GM12878 (cell line): ENCODE data around the gene INTS6. TPM values are rescaled to one million over a fixed set of nuclear protein-coding genes. Genes with fewer than 3 reads are reported as not detected.

ENCODE experiments used
- ATAC-seq: fragments of 200-7000 bp; cut with Tn5 transposase; 3 replicates; pipeline ENCODE4 v1.9.1; 2020; ENCODE audit warnings: mild to moderate bottlenecking, moderate library complexity
- BruUV-seq: library from RNA; stranded (reverse); fragments of 400-500 nt; replicated peaks from 2 replicates; lab custom pipeline; 2021; lab: Mats Ljungman, UMichigan
- CTCF ChIA-PET: fragments of 300-600 bp; sonication (Branson Sonifier 250); formaldehyde crosslinking; extraction: SDS; loops from one replicate; lab custom pipeline; 2021; ENCODE audit warnings: inconsistent platforms; lab: Yijun Ruan, JAX
- POLR2A ChIA-PET: fragments of 350-600 bp; formaldehyde crosslinking; extraction: SDS; loops from one replicate; lab custom pipeline; 2021; ENCODE audit warnings: inconsistent platforms; lab: Charles Lee
- RAD21 ChIA-PET: fragments of 300-600 bp; sonication (Branson Sonifier 250); formaldehyde crosslinking; loops from one replicate; lab custom pipeline; 2023; ENCODE audit warnings: antibody characterized with exemption; ENCODE audit not compliant: unreplicated experiment; lab: Charles Lee
- SMC1A ChIA-PET: fragments of 300-600 bp; sonication (Branson Sonifier 250); formaldehyde crosslinking; loops from one replicate; lab custom pipeline; 2023; ENCODE audit not compliant: unreplicated experiment, uncharacterized antibody; lab: Charles Lee
- DNase-seq: peaks from one replicate; pipeline ENCODE4 v3.0.0-alpha.2; 2011; ENCODE audit warnings: low read depth, low spot score
- FAIRE-seq: peaks from 3 replicates; lab custom pipeline; 2011; peaks lifted over from hg19 to GRCh38; lab: Jason Lieb, UNC
- H2AFZ ChIP-seq: 2 replicates; pipeline ENCODE4 v1.6.0; 2011; ENCODE audit warnings: low read depth, low read length, control low read depth; ENCODE audit not compliant: control insufficient read depth
- H3K27ac ChIP-seq: 2 replicates; pipeline ENCODE4 v1.5.1; 2011; ENCODE audit warnings: control low read depth; ENCODE audit not compliant: control insufficient read depth, insufficient read depth
- H3K27me3 ChIP-seq, 2 experiments: replicated peaks in 1 of 2; 2 replicates each; pipeline versions ENCODE4 v1.6.0 to v1.6.1; 2011; ENCODE audit warnings: low read length in 1 of 2; ENCODE audit not compliant: control insufficient read depth in 2 of 2, insufficient read depth in 2 of 2
- H3K36me3 ChIP-seq, 2 experiments: 2 replicates each; pipeline ENCODE4 v1.5.1; 2011; ENCODE audit warnings: low read length in 1 of 2; ENCODE audit not compliant: control insufficient read depth in 2 of 2, insufficient read depth in 2 of 2
- H3K4me1 ChIP-seq: 2 replicates; pipeline ENCODE4 v1.6.1; 2011; ENCODE audit warnings: mild to moderate bottlenecking, low read length, moderate library complexity, mixed read lengths; ENCODE audit not compliant: control insufficient read depth, insufficient read depth
- H3K4me2 ChIP-seq: 2 replicates; pipeline ENCODE4 v1.6.0; 2011; ENCODE audit warnings: control low read depth; ENCODE audit not compliant: control insufficient read depth, insufficient read depth
- H3K4me3 ChIP-seq: fragments of 200-600 bp; sonication (generic); 2 replicates; pipeline ENCODE4 v1.5.1; 2016
- H3K79me2 ChIP-seq: 2 replicates; pipeline ENCODE4 v1.6.0; 2011; ENCODE audit warnings: low read length; ENCODE audit not compliant: control insufficient read depth, insufficient read depth
- H3K9ac ChIP-seq: 2 replicates; pipeline ENCODE4 v1.8.0; 2011; ENCODE audit warnings: low read length, control low read depth, mixed read lengths; ENCODE audit not compliant: control insufficient read depth, insufficient read depth
- H3K9me3 ChIP-seq: replicated peaks from 3 replicates; pipeline ENCODE4 v1.5.1; 2011; ENCODE audit warnings: mild to moderate bottlenecking, low read length; ENCODE audit not compliant: control insufficient read depth, insufficient read depth
- H4K20me1 ChIP-seq: 2 replicates; pipeline ENCODE4 v1.6.0; 2011; ENCODE audit not compliant: control insufficient read depth, insufficient read depth
- EGR1 ChIP-seq, 2 experiments: IDR thresholded peaks; 1 replicate in 1 of 2; 2 replicates in 1 of 2; pipeline ENCODE4 v1.6.1; 2011 to 2012; ENCODE audit warnings: low read depth in 2 of 2, low read length in 2 of 2, borderline replicate concordance in 1 of 2, mild to moderate bottlenecking in 1 of 2, moderate library complexity in 1 of 2
- GABPA ChIP-seq: IDR thresholded peaks from 2 replicates; pipeline ENCODE4 v1.6.1; 2014; ENCODE audit warnings: antibody characterized with exemption, low read depth, mild to moderate bottlenecking, inconsistent platforms
- HDGF ChIP-seq: fragments of 450-650 bp; IDR thresholded peaks from 2 replicates; pipeline ENCODE4 v1.6.1; 2016; ENCODE audit warnings: antibody characterized with exemption
- KDM1A ChIP-seq: fragments of 200-600 bp; sonication (generic); IDR thresholded peaks from 2 replicates; pipeline ENCODE4 v1.6.1; 2016; ENCODE audit warnings: borderline replicate concordance
- MTA3 ChIP-seq: IDR thresholded peaks from 2 replicates; pipeline ENCODE4 v1.6.1; 2012; ENCODE audit warnings: low read length, inconsistent platforms, borderline replicate concordance
- NFYB ChIP-seq: IDR thresholded peaks from 2 replicates; pipeline ENCODE4 v1.6.1; 2011; ENCODE audit warnings: low read depth, mild to moderate bottlenecking, low read length, improper control_type of control experiment, moderate library complexity; ENCODE audit not compliant: insufficient read depth
- NR2F1 ChIP-seq: fragments of 450-650 bp; conservative IDR thresholded peaks from 2 replicates; pipeline ENCODE4 v1.6.1; 2017; ENCODE audit warnings: mild to moderate bottlenecking
- SMARCA5 ChIP-seq: fragments of 450-650 bp; IDR thresholded peaks from 2 replicates; pipeline ENCODE4 v1.6.1; 2017; ENCODE audit warnings: mild to moderate bottlenecking
- TCF3 ChIP-seq: IDR thresholded peaks from 2 replicates; pipeline ENCODE4 v1.6.1; 2012; ENCODE audit warnings: low read depth, mild to moderate bottlenecking, low read length, borderline replicate concordance; ENCODE audit not compliant: insufficient read depth
- WRNIP1 ChIP-seq: IDR thresholded peaks from 2 replicates; pipeline ENCODE4 v1.6.1; 2011; ENCODE audit warnings: low read depth, low read length, improper control_type of control experiment, borderline replicate concordance
- ZNF274 ChIP-seq: IDR thresholded peaks from one replicate; pipeline ENCODE4 v1.8.0; 2011; ENCODE audit not compliant: insufficient read length, insufficient read depth
- ZNF622 ChIP-seq: fragments of 450-650 bp; IDR thresholded peaks from 2 replicates; pipeline ENCODE4 v1.6.1; 2017; ENCODE audit warnings: mild to moderate bottlenecking, inconsistent platforms
- WGBS: methylation state at CpG from one replicate; pipeline ENCODE4 v1.1.6; 2016; ENCODE audit warnings: low lambda C conversion rate; ENCODE audit not compliant: insufficient replicate concordance, insufficient coverage; ENCODE audit errors: missing lambda C conversion rate; 5-methylcytosine and 5-hydroxymethylcytosine counted together
- in situ Hi-C: fragments of 300-500 bp; cut with MboI; formaldehyde crosslinking; loops from 9 replicates; pipeline ENCODE4 v1.14.3; 2018; ENCODE audit warnings: mixed read lengths
- intact Hi-C: fragments of 100-400 bp; cut with micrococcal nuclease; formaldehyde crosslinking; loops from one replicate; pipeline ENCODE4 v1.14.2; 2022; ENCODE audit not compliant: unreplicated experiment
- polyA plus RNA-seq, 11 experiments: library from polyadenylated mRNA; depleted of rRNA in 4 of 11; unstranded in 6 of 11; stranded (reverse) in 5 of 11; fragments of >200 nt; fragmentation: Nextera tagmentation in 4 of 11; fragmentation: Illumina TruSeq in 1 of 11; extraction: Ambion mirVana in 4 of 11; extraction: Trizol in 1 of 11; gene quantifications; 1 replicate in 1 of 11; 2 replicates in 10 of 11; pipeline versions ENCODE4 v1.2.1 to v1.2.3, GENCODE V29; 2011 to 2016; ENCODE audit warnings: inconsistent platforms in 2 of 11, missing spikeins in 2 of 11, low read depth in 1 of 11
- total RNA-seq, 4 experiments: library from RNA; depleted of rRNA in 3 of 4; stranded (reverse); fragments of >200 nt in 3 of 4; fragmentation: Illumina TruSeq in 1 of 4; extraction: Trizol in 1 of 4; gene quantifications; 2 replicates each; pipeline versions ENCODE4 v1.2.1 to v1.2.3, GENCODE V29; 2013 to 2021
- TF ChIP-seq, protein P1 (sequence below): fragments of 450-650 bp; conservative IDR thresholded peaks from 2 replicates; pipeline ENCODE4 v1.6.1; 2017; ENCODE audit warnings: mild to moderate bottlenecking, moderate library complexity
- TF ChIP-seq, protein P2 (sequence below): fragments of 450-650 bp; IDR thresholded peaks from 2 replicates; pipeline ENCODE4 v1.6.1; 2017; ENCODE audit warnings: antibody characterized with exemption, mild to moderate bottlenecking, moderate library complexity
- TF ChIP-seq, protein P3 (sequence below): fragments of 450-650 bp; IDR thresholded peaks from 2 replicates; pipeline ENCODE4 v1.6.1; 2017; ENCODE audit warnings: borderline replicate concordance
- TF ChIP-seq, protein P4 (sequence below): fragments of 150-350 bp; IDR thresholded peaks from 2 replicates; pipeline ENCODE4 v1.6.1; 2014; ENCODE audit warnings: mild to moderate bottlenecking, low read depth, low read length

The INTS6 gene
- total and polyA plus RNA-seq, 10 of the 15 experiments (the other 5 are each of a cell fraction or from before 2014, with no cell fraction given), result 7.2 to 57.7 (median 30.9) TPM

DNA sequence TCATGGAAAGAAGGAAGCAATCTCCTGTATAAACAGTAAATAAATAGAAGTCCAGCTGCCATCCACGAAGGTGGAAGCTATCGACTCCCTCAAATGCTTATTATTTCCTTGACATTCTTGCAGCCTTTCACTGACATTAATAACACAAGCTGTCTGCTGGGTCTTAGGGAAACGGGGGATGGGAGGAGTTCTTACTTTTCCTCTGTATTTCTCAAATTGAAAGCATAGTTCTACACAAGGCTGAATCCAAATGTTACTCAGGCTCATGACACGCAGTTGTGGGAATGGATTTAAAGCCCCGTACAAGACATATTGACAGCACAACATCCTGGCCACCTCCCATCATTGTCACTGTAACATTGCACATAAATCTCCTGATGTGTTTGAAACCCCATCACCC lies 109.4 kb downstream of the INTS6 start (continued):
- TF ChIP-seq, protein P1, sequence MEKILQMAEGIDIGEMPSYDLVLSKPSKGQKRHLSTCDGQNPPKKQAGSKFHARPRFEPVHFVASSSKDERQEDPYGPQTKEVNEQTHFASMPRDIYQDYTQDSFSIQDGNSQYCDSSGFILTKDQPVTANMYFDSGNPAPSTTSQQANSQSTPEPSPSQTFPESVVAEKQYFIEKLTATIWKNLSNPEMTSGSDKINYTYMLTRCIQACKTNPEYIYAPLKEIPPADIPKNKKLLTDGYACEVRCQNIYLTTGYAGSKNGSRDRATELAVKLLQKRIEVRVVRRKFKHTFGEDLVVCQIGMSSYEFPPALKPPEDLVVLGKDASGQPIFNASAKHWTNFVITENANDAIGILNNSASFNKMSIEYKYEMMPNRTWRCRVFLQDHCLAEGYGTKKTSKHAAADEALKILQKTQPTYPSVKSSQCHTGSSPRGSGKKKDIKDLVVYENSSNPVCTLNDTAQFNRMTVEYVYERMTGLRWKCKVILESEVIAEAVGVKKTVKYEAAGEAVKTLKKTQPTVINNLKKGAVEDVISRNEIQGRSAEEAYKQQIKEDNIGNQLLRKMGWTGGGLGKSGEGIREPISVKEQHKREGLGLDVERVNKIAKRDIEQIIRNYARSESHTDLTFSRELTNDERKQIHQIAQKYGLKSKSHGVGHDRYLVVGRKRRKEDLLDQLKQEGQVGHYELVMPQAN, result no peak
- TF ChIP-seq, protein P2, sequence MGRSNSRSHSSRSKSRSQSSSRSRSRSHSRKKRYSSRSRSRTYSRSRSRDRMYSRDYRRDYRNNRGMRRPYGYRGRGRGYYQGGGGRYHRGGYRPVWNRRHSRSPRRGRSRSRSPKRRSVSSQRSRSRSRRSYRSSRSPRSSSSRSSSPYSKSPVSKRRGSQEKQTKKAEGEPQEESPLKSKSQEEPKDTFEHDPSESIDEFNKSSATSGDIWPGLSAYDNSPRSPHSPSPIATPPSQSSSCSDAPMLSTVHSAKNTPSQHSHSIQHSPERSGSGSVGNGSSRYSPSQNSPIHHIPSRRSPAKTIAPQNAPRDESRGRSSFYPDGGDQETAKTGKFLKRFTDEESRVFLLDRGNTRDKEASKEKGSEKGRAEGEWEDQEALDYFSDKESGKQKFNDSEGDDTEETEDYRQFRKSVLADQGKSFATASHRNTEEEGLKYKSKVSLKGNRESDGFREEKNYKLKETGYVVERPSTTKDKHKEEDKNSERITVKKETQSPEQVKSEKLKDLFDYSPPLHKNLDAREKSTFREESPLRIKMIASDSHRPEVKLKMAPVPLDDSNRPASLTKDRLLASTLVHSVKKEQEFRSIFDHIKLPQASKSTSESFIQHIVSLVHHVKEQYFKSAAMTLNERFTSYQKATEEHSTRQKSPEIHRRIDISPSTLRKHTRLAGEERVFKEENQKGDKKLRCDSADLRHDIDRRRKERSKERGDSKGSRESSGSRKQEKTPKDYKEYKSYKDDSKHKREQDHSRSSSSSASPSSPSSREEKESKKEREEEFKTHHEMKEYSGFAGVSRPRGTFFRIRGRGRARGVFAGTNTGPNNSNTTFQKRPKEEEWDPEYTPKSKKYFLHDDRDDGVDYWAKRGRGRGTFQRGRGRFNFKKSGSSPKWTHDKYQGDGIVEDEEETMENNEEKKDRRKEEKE, result no peak
- no peak for TF ChIP-seq SMARCA5
- TF ChIP-seq GABPA, result no peak
- TF ChIP-seq, protein P3, sequence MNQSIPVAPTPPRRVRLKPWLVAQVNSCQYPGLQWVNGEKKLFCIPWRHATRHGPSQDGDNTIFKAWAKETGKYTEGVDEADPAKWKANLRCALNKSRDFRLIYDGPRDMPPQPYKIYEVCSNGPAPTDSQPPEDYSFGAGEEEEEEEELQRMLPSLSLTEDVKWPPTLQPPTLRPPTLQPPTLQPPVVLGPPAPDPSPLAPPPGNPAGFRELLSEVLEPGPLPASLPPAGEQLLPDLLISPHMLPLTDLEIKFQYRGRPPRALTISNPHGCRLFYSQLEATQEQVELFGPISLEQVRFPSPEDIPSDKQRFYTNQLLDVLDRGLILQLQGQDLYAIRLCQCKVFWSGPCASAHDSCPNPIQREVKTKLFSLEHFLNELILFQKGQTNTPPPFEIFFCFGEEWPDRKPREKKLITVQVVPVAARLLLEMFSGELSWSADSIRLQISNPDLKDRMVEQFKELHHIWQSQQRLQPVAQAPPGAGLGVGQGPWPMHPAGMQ, result no peak

- Histone ChIP-seq H3K4me1 (0 out of 2 replicates have a peak, but pooled peaks cover 4% of the 10 kb centered on the region), H3K9ac (no peak overlapping the region), H3K79me2 (no peaks in the 10 kb centered on the region), H3K4me3 (no peak overlapping the region), H3K4me2 (no peak overlapping the region), H3K36me3 (no peaks in the 10 kb centered on the region), H2AFZ (no peak overlapping the region), H3K27me3 (no peaks in the 10 kb centered on the region), H3K9me3 (no peaks in the 10 kb centered on the region), H4K20me1 (no peaks in the 10 kb centered on the region), H3K27ac (no peak overlapping the region)
- ChIA-PET RAD21 (no interaction called here), SMC1A (no interaction called here), CTCF (interaction anchor here (1.2 kb wide), 1 partner anchor 9 kb away, joined by 3 read pairs; no protein-coding TSS in a partner anchor), POLR2A (interaction anchor here (1.0 kb wide), 1 partner anchor 11 kb away, joined by 3 read pairs; no protein-coding TSS in a partner anchor)
- in situ Hi-C loops (no loop called here), intact Hi-C loops (no loop called here)
- no TSS peak for BruUV-seq
- WGBS, result 61% methylated on average over 4 of the region's 4 CpGs
- FAIRE-seq (no peak), ATAC-seq (no peak), DNase-seq (no peak)
- TF ChIP-seq ZNF622 (no peak), EGR1 (IDR thresholded peaks at IDR 0.05; ENCODE audit: borderline replicate concordance in 1 of 2, low read depth in 2 of 2, low read length in 2 of 2) (no peak), KDM1A (no peak), NR2F1 (no peak), NFYB (no peak), HDGF (no peak), WRNIP1 (no peak), MTA3 (no peak), TCF3 (no peak), ZNF274 (no peak)
- TF ChIP-seq, protein P4, sequence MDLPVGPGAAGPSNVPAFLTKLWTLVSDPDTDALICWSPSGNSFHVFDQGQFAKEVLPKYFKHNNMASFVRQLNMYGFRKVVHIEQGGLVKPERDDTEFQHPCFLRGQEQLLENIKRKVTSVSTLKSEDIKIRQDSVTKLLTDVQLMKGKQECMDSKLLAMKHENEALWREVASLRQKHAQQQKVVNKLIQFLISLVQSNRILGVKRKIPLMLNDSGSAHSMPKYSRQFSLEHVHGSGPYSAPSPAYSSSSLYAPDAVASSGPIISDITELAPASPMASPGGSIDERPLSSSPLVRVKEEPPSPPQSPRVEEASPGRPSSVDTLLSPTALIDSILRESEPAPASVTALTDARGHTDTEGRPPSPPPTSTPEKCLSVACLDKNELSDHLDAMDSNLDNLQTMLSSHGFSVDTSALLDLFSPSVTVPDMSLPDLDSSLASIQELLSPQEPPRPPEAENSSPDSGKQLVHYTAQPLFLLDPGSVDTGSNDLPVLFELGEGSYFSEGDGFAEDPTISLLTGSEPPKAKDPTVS, result no peak
Measured at GRCh38 chr13:51342706-51343105, 110.1 kb downstream of the INTS6 start.
